Left renal cortex interstitium (tissue), 4 donors: Measurements from ENCODE around the gene CST4. TPM values are rescaled to one million over a fixed set of nuclear protein-coding genes. Genes with fewer than 3 reads are reported as not detected.
"Not testable (repeated sequence)": the region's sequence is repeated elsewhere in the genome, so short reads cannot be mapped to it uniquely, and the experiment has no call there.

Experiments
- DNase-seq, 4 donors: peaks; one replicate each; pipeline ENCODE4 v3.0.0-alpha.2; 2013; ENCODE audit warnings: low read depth in 4 of 4, low spot score in 2 of 4, missing footprints in 1 of 4
- polyA plus RNA-seq, 4 donors: library from polyadenylated mRNA; unstranded; fragments of 120-200 nt; gene quantifications; one replicate each; pipeline ENCODE4 v1.2.1, GENCODE V29; 2013; ENCODE audit not compliant: insufficient read length in 4 of 4

CST4 gene
- polyA plus RNA-seq, 4 donors, result not detected

- no peak for DNase-seq
Observed at GRCh38 chr20:23645575-23645974, 43.3 kb downstream of the CST4 start.

- no peak for DNase-seq
Observed at GRCh38 chr20:23644164-23644563, 44.7 kb downstream of the CST4 start.

DNA sequence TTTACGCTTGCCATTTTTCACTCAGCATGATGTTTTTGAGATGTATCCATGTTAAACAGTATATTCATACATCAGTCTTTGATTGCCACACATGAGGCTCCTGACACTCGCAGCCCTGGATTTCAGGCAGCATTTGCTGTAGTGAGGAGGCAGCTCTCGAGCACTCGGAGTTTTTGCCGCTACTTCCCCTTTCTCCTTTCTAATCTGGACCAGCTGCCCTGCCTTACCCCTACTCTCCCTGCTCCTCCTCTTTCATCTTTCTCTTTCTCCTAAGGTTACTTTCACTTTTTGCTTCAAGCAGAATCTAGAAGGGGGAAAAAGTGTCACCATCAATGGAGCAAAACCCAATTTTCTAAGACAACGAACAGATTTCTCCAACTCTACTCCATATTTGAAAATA is 45.2 kb downstream of the CST4 start:
- no peak for DNase-seq

DNA sequence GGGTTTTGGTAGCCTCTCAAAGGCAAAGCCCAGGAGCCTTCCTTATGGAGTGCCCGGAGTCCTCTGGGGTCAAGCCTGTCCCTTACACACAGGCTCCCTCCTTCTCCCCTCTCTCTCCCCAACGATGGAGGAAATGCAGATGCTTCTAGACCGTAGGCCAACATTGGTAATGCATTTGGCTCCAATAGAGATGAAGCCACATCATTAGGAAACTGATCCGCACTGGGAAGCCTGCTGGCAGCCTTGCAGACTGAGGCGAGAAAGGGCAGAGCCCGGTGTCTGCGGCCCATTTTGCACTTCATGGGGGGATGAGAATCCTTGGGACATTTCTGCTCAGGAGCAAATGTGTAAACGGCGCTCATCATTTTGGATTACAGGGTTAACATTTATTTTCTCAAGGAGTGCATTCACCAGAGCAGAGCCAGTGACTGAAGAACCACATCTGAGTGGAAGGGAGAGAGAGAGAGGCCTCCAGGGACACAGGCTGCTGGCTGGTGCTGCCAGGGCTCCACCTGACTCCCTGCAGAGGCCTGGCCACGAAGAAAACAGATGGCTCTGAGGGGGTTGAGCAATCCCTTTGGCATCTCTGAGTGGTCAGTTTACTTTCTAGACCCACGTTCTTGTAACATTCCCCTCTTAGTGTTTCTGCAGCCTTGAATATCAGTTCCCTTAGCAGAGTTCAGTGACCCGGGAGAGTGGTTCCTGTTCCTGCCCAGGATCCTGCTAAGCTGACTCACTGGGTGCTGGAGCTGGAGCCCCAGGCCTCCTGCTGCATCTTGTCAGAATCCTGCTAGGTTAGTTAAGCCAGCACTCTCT is 46.7 kb downstream of the CST4 start:
- no peak for DNase-seq

- DNase-seq, result no peak
Observed at GRCh38 chr20:23640671-23641667, 47.9 kb downstream of the CST4 start.

DNA sequence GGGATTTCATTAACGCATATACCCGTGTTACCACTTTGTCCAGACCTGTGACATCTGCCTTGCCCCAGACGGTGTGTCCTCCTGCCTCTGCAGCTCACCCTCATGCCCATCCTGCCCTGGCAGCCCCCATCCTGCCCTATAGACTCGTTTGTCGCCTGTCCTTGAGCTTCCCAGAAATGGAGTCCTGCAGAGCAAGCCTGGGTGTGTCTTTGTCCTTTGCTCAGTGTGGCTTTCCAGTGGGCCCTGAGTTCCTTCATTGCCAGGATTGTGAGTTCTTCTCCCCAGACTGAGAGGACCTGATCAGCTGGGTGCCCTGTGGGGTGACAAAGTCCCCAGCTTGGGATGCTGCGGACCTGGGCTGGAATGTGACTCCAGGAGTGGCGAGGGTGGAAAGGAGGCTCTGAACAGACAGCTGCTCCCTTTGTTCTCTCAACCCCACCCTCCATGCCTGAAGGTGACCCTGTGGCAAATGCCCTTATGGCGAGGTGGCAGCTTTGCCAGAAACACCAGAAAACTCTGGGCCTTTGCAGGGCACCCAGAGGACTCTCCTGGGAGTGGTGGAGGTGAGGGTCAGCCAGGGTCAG is 48.7 kb downstream of the CST4 start:
- DNase-seq, result no peak

- DNase-seq, result no peak
Observed at GRCh38 chr20:23639490-23639958, 49.3 kb downstream of the CST4 start.

GRCh38 chr20:23638309-23638708 is 50.5 kb downstream of the CST4 start:
- DNase-seq, result no peak

DNA sequence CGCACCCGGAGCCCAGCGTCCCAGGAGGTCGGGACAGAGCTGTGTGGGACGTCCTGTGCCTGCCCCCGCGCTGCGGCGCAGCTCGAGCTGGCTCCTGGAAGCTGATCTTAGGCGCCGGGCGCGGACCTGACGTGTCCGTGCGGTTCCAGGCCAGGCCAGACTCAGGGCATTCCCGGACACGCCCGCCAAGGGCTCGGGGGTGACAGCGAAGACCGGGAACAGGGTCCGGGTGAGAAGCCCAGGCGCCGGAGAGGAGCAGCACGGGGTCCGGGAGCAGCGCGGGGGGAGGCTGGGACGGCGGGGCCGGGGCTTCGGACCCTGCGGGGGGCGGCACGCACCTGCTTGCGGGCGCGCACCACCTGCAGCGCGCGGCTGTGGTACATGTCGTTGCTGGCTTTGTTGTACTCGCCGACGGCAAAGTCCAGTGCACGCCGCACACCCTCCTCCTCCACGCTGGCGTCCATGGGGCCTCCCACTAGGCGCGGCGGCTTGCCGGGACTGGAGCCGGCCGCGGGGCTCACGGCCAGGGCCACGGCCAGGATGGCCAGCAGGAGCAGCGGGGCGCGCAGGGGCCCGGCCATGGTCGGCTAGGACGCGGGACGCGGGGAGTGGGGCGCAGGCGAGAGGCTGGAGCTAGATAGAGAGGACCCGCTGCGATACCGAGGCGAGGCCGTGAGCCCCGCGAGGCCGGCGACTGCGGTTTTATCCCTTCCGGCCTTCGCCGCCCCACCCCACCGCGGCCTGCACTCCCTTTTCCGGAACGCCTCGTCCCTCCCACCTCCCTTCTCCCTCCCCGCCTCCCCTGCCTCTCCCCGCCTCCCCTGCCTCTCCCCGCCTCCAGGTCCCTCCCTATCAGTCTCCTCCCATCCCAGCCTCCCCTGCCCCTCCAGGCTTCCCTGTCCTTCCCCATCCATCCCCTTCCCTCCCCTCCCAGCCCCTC is 51.3 kb downstream of the CST4 start, which contains the start of gene CST3:
TSS of gene CST3 (minus strand) at position 674 of the 940 bp plus-strand sequence. CDS start at position 581, 93 bp downstream.
- DNase-seq, result peak; percentile 29 to 75 (median 58)

DNA sequence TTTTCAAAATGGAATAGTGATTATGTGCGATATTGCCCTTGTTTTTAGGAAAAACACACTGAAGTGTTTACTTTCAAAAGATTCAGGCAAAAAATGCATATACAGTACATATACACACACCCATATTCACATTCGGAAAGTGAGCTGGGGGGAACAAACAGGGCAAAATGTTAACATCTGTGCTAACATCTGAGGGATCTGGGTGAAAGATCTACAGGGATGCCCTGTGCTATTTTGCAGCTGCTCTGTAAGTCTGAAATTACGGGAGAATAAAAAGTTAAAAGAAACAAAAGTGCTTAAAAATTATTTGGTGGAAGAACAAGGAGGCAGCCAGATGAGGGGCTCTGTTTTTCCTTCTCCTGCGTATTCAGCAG is 51.9 kb downstream of the CST4 start:
- DNase-seq, result no peak

DNA sequence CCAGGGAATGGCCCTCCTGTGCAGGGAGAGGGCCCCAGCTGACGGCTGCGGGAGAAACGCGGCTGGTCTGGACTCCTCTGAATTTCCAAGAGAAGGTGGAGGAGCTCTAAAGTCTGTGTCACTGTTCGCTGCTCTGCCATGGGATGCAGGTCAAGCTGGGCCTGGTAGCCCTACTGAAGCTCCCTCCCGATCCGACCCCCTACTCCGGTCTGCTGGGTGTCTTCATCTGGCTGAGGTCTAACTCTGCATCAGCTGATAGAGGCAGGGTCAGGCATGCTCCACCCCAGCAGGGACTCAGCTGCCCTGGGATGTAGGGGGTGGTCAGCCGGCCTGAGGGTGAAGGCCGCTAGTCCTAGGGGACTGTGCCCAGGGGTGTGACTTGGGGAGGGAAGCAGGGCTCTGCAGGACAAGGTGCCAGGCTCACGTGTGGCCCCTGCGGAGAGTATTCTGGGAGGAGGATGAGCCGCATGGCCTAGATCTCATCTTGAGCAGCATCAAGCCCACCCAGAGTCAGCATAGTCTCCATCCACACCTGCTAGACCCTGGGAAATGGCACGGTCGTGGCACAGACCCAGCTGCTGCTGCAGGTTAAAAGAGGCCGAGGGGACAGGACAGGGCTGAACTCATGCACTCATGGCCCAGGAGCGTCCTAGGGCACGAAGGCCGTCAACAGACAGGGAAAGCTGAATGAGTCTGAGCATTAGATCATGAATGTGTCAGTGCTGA is 52.5 kb downstream of the CST4 start:
- no peak for DNase-seq

- DNase-seq, result not testable (repeated sequence)
Observed at GRCh38 chr20:23635768-23636090, 53.1 kb downstream of the CST4 start.

Other genes starting within 250 kb of the CST4 start
- gene CSTL1, start 249.4 kb downstream of the CST4 start, polyA plus RNA-seq, result not detected
- not detected for gene CST11, start 236.2 kb downstream of the CST4 start, polyA plus RNA-seq
- gene CST8, start 197.9 kb downstream of the CST4 start, polyA plus RNA-seq, result not detected
- gene CST9L, start 120.6 kb downstream of the CST4 start, polyA plus RNA-seq, result not detected
- not detected for gene CST9, start 83.1 kb downstream of the CST4 start, polyA plus RNA-seq
- 100 to 1,000 TPM; 131 to 207 (median 167) TPM for gene CST3, start 51.1 kb downstream of the CST4 start, polyA plus RNA-seq
- not detected for gene CST1, start 61.9 kb upstream of the CST4 start, polyA plus RNA-seq
- not detected for gene CST2, start 137.7 kb upstream of the CST4 start, polyA plus RNA-seq
- under 1 TPM; 0.24 to 0.70 (median 0.36) TPM for gene CST5, start 190.7 kb upstream of the CST4 start, polyA plus RNA-seq